HUES48 (cell line): ENCODE measurements around the gene CACNA1E.

Source experiments
- H3K27ac ChIP-seq: one replicate; pipeline ENCODE4 v1.7.0; 2013; ENCODE audit warnings: low read depth, low read length, inconsistent platforms
- H3K27me3 ChIP-seq: 2 replicates; pipeline ENCODE4 v1.6.1; 2013; ENCODE audit warnings: mild to moderate bottlenecking, low read length; ENCODE audit not compliant: control insufficient read depth, insufficient read depth
- H3K36me3 ChIP-seq: 2 replicates; pipeline ENCODE4 v1.6.1; 2013; ENCODE audit warnings: low read length; ENCODE audit not compliant: control insufficient read depth, insufficient read depth
- H3K4me1 ChIP-seq: 2 replicates; pipeline ENCODE4 v1.6.1; 2013; ENCODE audit warnings: mild to moderate bottlenecking, low read length; ENCODE audit not compliant: control insufficient read depth, insufficient read depth
- H3K4me3 ChIP-seq: 2 replicates; pipeline ENCODE4 v1.5.1; 2013; ENCODE audit warnings: mild to moderate bottlenecking, low read depth, low read length
- H3K9ac ChIP-seq: 2 replicates; pipeline ENCODE4 v1.6.1; 2013; ENCODE audit warnings: mild to moderate bottlenecking, low read depth, low read length, moderate library complexity
- H3K9me3 ChIP-seq: 2 replicates; pipeline ENCODE4 v1.6.1; 2013; ENCODE audit warnings: low read length; ENCODE audit not compliant: control insufficient read depth, insufficient read depth

CACNA1E gene

GRCh38 chr1:181784039-181784683 is 300.8 kb downstream of the CACNA1E start:
- Histone ChIP-seq H3K9me3 (no peaks in the 10 kb centered on the region), H3K9ac (no peak overlapping the region), H3K4me3 (no peak overlapping the region), H3K36me3 (no peaks in the 10 kb centered on the region), H3K27ac (no peak overlapping the region), H3K4me1 (peaks cover 18% of the 10 kb centered on the region), H3K27me3 (no peaks in the 10 kb centered on the region)

- H3K9ac ChIP-seq, result no peak overlapping the region
- peaks cover under 1% of the 10 kb centered on the region; the same call in 1 of the 2 replicates for H3K4me1 ChIP-seq
- H3K27me3 ChIP-seq, result no peaks in the 10 kb centered on the region
These were observed 306.1 kb downstream of the CACNA1E start for GRCh38 chr1:181789395-181789794.

GRCh38 chr1:181791721-181792120 is 308.4 kb downstream of the CACNA1E start:
- H3K27me3 ChIP-seq, result no peaks in the 10 kb centered on the region
- H3K36me3 ChIP-seq, result no peaks in the 10 kb centered on the region
- no peak overlapping the region for H3K9ac ChIP-seq
- no peaks in the 10 kb centered on the region for H3K9me3 ChIP-seq
- H3K27ac ChIP-seq, result no peak overlapping the region
- no peak overlapping the region for H3K4me3 ChIP-seq
- H3K4me1 ChIP-seq, result no peaks in the 10 kb centered on the region

More at GRCh38 chr1:181789395-181789794, 306.1 kb downstream of the CACNA1E start:
- H3K9me3 ChIP-seq, result no peaks in the 10 kb centered on the region
- H3K4me3 ChIP-seq, result no peak overlapping the region
- H3K27ac ChIP-seq, result no peak overlapping the region
- no peaks in the 10 kb centered on the region for H3K36me3 ChIP-seq

- Histone ChIP-seq H3K9me3 (no peaks in the 10 kb centered on the region), H3K4me3 (no peak overlapping the region), H3K9ac (no peak overlapping the region), H3K4me1 (no peaks in the 10 kb centered on the region), H3K27ac (no peak overlapping the region), H3K36me3 (no peaks in the 10 kb centered on the region), H3K27me3 (no peaks in the 10 kb centered on the region)
These were observed 310.5 kb downstream of the CACNA1E start for GRCh38 chr1:181793831-181794230.

- no peaks in the 10 kb centered on the region for H3K27me3 ChIP-seq
These were observed 311.0 kb downstream of the CACNA1E start for GRCh38 chr1:181794332-181794731.

GRCh38 chr1:181798191-181798926 is 315.0 kb downstream of the CACNA1E start:
- no peak overlapping the region for H3K9ac ChIP-seq
- no peaks in the 10 kb centered on the region for H3K27me3 ChIP-seq
- H3K9me3 ChIP-seq, result no peaks in the 10 kb centered on the region
- H3K4me1 ChIP-seq, result no peaks in the 10 kb centered on the region
- no peaks in the 10 kb centered on the region for H3K36me3 ChIP-seq
- H3K27ac ChIP-seq, result no peak overlapping the region
- no peak overlapping the region for H3K4me3 ChIP-seq

More at GRCh38 chr1:181794332-181794731, 311.0 kb downstream of the CACNA1E start:
- Histone ChIP-seq H3K27ac (no peak overlapping the region), H3K9me3 (no peaks in the 10 kb centered on the region), H3K4me3 (no peak overlapping the region), H3K36me3 (no peaks in the 10 kb centered on the region), H3K9ac (no peak overlapping the region), H3K4me1 (no peaks in the 10 kb centered on the region)

GRCh38 chr1:181801617-181802016 is 318.3 kb downstream of the CACNA1E start:
- no peaks in the 10 kb centered on the region for H3K27me3 ChIP-seq
- no peak overlapping the region for H3K4me3 ChIP-seq
- H3K9ac ChIP-seq, result no peak overlapping the region
- no peak overlapping the region for H3K27ac ChIP-seq
- H3K4me1 ChIP-seq, result no peaks in the 10 kb centered on the region
- no peaks in the 10 kb centered on the region for H3K9me3 ChIP-seq
- H3K36me3 ChIP-seq, result no peaks in the 10 kb centered on the region

- Histone ChIP-seq H3K36me3 (no peaks in the 10 kb centered on the region), H3K27me3 (no peaks in the 10 kb centered on the region), H3K4me3 (no peak overlapping the region), H3K27ac (no peak overlapping the region), H3K9me3 (no peaks in the 10 kb centered on the region), H3K4me1 (no peaks in the 10 kb centered on the region), H3K9ac (no peak overlapping the region)
These were observed 319.1 kb downstream of the CACNA1E start for GRCh38 chr1:181802466-181802865.

- Histone ChIP-seq H3K9ac (no peak overlapping the region), H3K27ac (no peak overlapping the region), H3K4me3 (no peak overlapping the region), H3K27me3 (no peaks in the 10 kb centered on the region), H3K4me1 (no peaks in the 10 kb centered on the region), H3K36me3 (no peaks in the 10 kb centered on the region), H3K9me3 (no peaks in the 10 kb centered on the region)
These were observed 320.1 kb downstream of the CACNA1E start for GRCh38 chr1:181803421-181803820.

GRCh38 chr1:181804989-181805388 is 321.7 kb downstream of the CACNA1E start:
- no peaks in the 10 kb centered on the region for H3K36me3 ChIP-seq
- H3K9me3 ChIP-seq, result no peaks in the 10 kb centered on the region
- H3K27ac ChIP-seq, result no peak overlapping the region
- no peak overlapping the region for H3K4me3 ChIP-seq
- no peaks in the 10 kb centered on the region for H3K4me1 ChIP-seq
- H3K27me3 ChIP-seq, result no peaks in the 10 kb centered on the region
- H3K9ac ChIP-seq, result no peak overlapping the region

GRCh38 chr1:181806746-181807145 is 323.4 kb downstream of the CACNA1E start:
- no peaks in the 10 kb centered on the region for H3K27me3 ChIP-seq
- no peaks in the 10 kb centered on the region for H3K36me3 ChIP-seq
- H3K4me1 ChIP-seq, result no peaks in the 10 kb centered on the region
- H3K9ac ChIP-seq, result no peak overlapping the region
- no peaks in the 10 kb centered on the region for H3K9me3 ChIP-seq
- no peak overlapping the region for H3K4me3 ChIP-seq
- H3K27ac ChIP-seq, result no peak overlapping the region
